Mucosa of gallbladder (tissue), 1 donor: Measurements from ENCODE around the gene ZNF487. TPM values are rescaled to one million over a fixed set of nuclear protein-coding genes. Genes with fewer than 3 reads are reported as not detected.
"Not testable (repeated sequence)": the region's sequence is repeated elsewhere in the genome, so short reads cannot be mapped to it uniquely, and the experiment has no call there.

Experiments used
- DNase-seq: peaks from one replicate; pipeline ENCODE4 v3.0.0-alpha.2; 2020; ENCODE audit warnings: low spot score
- total RNA-seq: library from RNA; stranded (reverse); gene quantifications from one replicate; pipeline ENCODE4 v1.2.1, GENCODE V29; 2021
- donor health status: DM: no; HTN: no; CAD: no.

ZNF487 gene
- total RNA-seq, 1 donor from 2014 or later: 5.9 TPM

DNA sequence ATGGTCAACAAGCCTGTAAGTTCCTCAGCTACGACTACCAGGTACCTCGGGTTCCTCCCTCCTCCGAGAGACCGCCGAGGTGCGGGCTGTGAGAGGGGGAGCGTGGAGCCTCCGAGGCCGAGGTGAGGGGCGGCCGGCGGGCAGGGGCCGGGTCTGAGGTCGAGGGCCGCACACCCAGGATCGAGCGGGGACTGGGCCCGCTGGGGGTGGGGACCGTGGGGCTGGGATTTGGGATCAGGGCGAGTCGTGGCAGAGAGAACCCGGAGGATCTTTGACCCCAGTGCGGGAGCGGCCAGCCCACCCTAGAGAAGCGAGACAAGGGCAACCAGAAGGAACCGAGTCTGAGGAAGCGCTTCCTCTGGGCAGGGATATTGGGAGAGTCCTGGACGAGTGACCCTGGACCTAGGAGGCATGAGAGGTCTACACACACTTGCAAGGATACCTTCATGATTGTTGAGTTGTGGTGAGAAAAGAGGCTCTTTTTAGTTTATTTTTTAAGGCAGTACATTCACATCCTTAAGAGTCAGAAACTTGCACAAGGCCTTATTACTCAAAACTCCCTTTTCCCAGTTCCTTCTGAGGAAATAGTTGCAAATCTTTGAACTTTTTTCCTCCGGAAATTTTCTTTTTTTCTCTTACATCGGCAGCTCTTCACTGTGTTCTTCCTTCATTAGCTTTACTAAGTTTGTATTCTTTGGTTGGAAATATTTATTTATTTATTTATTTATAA is 395 bp downstream of the ZNF487 start:
- DNase-seq: no peak

DNA sequence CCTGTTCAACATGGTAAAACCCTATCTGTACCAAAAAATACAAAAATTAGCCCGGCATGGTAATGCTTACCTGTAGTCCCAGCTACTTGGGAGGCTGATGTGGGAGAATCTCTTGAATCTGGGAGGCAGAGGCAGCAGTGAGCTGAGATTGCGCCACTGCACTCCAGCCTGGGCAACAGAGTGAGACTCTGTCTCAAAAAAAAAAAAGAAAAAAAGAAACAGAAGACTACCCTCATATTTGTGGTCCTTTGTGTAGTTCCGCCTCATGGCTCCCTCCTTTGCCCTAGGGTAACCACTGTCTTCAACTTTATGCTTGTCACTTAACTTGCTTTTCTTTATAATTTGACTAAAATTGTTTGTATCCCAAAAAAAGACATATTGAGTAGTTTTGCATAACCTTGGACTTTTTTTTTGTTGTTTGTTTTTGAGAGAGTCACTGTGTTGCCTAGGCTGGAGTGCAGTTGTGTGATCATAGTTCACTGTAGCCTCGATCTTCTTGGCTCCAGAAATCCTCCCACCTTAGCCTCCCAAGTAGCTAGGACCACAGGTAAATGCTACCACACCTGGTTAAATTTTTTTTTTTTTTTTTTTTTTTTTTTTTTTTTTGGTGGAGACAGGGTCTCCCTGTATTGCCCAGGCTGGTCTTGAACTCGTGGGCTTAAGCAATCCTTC is 3.7 kb downstream of the ZNF487 start:
- no peak for DNase-seq

DNA sequence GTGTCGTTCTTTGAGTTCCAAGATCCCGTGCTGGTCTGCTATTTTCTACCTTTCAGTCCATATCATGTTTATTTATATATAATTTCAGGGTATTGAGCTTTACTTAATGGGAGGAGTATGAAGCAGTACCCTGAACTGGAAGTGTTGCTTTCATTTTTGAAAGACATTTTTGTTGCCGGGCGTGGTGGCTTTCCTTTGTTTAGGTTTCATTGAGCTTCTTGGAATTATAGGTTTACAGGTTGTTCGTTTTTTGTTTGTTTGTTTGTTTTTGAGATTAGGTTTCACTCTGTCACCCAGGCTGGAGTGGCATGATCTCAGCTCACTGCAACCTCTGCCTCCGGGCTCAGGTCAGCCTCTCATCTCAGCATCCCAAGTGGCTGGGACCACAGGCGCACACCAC is 7.4 kb downstream of the ZNF487 start:
- DNase-seq: no peak

DNA sequence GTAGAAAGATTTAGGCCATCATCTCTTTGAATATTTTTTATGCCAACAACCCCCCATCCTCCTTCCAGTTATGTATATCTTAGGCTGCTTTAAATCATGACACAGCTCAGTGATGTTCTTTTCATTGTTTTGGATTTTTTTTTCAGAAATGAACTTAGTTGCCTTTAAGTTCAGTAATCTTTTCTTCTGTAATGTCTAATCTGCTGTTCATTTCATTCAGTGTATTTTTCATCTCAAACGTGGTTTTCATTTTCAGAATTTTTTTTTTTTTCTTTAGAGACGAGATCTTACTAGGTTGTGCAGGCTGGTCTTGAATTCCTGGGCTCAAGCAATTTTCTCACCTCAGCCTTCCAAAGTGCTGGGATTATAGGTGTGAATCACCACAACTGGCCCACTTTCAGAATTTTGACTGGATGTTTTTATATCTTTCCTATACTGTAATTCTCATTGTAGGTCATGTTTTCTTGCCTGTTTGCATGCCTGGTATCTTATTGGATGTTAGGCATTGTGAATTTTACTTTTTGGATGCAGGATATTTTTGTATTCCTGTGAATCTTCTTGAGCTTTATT is 8.1 kb downstream of the ZNF487 start:
- no peak for DNase-seq

DNA sequence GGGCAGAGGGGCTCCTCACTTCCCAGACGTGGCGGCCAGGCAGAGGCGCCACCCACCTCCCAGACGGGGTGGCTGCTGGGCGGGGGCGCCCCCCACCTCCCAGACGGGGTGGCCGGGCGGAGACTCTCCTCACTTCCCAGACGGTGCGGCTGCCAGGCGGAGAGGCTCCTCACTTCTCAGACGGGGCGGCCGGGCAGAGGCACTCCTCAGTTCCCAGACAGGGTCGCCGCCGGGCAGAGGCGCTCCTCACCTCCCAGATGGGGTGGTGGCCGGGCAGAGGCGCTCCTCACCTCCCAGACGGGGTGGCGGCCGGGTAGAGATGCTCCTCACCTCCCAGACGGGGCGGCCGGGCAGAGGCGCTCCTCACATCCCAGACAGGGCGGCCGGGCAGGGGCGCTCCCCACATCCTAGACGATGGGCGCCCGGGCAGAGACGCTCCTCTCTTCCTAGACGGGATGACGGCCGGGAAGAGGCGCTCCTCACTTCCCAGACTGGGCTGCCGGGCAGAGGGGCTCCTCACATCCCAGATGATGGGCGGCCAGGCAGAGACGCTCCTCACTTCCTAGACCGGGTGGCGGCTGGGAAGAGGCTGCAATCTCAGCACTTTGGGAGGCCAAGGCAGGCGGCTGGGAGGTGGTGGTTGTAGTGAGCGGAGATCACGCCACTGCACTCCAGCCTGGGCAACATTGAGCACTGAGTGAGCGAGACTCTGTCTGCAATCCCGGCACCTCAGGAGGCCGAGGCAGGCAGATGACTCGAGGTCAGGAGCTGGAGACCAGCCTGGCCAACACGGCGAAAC is 9.5 kb downstream of the ZNF487 start:
- not testable (repeated sequence) for DNase-seq

DNA sequence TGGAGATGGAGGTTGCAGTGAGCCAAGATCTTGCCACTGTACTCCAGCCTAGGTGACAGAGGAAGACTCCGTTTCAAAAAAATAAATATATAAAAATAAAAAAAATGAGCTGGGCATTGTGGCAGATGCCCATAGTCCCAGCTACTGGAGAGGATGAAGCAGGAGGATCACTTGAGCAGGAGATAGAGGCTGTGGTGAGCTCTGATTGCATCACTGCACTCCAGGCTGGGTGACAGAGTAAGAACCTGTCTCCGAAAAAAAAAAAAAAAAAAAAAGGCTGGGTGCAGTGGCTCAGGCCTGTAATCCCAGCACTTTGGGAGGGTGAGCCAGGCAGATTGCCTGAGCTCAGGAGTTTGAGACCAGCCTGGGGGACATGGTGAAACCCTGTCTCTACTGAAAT is 11.8 kb downstream of the ZNF487 start:
- DNase-seq: no peak

DNA sequence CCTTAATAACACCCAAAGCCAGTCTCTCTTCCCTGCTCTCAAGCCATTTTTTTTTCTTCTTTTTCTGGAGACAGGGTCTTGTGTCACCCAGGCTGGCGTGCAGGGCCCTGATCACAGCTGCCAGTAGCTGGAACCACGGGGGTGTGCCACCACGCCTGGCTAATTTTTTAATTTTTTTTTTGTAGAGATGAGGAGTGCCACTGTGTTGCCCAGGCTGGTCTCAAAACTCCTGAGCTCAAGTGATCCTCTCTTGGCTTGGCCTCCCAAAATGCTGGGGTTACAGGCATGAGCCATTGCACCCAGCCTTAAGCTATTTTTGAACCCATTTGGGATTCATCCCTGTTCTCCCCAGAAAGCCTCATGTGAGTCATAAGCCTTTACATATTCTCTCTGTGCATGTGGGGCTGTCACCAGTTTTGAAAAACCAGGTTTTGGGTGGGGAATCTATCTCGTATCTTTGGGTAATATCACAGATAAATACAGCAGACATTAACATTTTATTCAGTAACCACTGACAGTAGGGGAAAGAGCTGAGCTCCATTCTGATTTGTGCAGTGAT is 15.5 kb downstream of the ZNF487 start:
- DNase-seq: no peak

DNA sequence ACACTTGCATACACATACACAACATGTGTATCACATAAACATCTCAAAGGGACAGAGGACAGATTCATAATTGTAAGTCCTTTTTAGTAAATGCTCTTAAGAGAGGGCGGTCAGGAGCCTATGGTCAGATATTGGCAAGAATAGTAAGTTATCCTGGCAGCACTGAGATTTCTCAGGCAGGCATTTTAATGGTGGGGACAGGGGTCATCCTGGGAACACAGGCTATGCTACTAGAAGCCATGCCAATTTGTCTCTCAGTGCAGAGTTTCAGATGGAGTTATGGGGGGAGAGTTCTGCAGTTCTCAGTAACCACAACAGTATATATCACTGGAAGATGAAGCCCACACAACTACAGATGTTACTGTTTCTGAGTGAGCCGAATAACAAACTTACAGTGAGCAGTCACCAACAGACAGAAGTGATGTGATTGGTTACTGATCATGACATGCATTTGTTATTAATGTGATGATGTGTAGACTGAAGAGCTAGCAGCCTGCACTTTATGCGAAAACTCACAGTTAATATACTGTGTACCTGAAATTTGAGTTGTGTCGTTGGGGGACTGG is 16.4 kb downstream of the ZNF487 start:
- no peak for DNase-seq

DNA sequence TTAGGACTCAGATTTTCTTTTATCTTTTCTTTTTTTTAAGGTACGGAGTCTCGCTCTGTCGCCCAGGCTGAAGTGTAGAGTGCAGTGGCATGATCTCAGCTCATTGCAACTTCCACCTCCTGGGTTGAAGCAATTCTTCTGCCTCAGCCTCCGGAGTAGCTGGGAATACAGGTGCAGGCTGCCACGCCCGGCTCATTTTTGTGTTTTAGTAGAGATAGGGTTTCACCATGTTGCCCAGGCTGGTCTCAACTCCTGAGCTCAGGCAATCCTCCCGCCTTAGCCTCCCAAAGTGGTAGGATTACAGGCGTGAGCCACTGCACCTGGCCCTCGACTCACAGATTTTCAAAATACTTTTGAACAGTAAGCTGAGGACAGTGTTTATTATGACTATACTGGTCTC is 17.1 kb downstream of the ZNF487 start:
- not testable (repeated sequence) for DNase-seq

DNA sequence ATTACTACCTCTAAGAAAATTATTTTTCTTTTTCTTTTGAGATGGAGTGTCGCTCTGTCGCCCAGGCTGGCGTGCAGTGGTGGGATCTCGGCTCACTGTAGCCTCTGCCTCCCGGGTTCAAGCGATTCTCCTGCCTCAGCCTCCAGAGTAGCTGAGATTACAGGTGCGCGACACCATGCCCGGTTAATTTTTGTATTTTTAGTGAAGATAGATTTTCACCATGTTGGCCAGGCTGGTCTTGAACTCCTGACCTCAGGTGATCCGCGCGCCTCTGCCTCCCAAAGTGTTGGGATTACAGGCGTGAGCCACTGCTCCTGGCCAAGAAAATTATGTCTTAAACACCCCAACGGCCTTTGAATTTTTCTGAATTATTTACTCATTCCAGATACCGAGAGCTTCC is 19.6 kb downstream of the ZNF487 start:
- not testable (repeated sequence) for DNase-seq

DNA sequence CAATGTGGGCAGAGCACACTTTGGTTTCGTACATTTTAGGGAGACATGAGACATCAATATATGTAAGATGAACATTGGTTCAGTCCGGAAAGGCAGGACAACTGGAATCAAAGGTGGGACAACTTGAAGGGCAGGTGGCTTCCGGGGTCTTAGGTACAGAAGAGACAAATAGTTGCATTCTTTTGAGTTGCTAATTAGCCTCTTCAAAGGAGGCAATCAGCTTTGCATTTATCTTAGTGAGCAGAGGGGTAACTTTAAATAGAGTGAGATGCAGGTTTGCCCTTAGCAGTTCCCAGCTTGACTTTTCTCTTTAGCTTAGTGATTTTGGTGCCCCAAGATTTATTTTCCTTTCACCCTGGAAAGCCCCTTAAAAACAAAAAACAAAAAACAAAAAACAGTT is 21.3 kb downstream of the ZNF487 start:
- DNase-seq: no peak

DNA sequence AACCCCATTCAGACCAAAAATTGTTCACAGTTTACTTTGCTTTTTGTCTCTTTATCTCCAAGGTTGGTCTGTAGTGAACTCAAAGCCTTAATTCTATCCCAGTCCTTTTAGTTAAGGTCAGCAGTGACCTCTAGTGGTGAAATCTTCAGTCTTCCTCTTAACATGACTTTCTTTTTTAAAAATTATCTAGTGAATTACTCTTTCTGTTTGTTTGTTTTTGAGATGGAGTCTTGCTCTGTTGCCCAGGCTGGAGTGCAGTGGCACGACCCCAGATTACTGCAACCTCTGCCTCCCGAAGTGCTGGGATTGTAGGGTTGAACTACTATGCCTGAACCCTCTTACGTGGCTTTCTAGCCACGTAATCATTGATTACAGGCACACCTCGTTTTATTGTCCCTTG is 25.0 kb downstream of the ZNF487 start:
- peak; percentile 42 for DNase-seq

DNA sequence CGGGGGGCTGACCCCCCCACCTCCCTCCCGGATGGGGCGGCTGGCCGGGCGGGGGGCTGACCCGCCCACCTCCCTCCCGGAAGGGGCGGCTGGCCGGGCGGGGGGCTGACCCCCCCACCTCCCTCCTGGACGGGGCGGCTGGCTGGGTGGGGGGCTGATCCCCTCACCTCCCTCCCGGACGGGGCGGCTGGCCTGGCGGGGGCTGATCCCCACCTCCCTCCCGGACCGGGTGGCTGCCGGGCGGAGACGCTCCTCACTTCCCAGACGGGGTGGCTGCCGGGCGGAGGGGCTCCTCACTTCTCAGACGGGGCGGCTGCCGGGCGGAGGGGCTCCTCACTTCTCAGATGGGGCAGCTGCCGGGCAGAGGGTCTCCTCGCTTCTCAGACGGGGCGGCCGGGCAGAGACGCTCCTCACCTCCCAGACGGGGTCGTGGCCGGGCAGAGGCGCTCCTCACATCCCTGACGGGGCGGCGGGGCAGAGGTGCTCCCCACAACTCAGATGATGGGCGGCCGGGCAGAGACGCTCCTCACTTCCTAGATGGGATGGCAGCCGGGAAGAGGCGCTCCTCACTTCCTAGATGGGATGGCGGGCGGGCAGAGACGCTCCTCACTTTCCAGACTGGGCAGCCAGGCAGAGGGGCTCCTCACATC is 28.3 kb downstream of the ZNF487 start:
- DNase-seq: not testable (repeated sequence)

DNA sequence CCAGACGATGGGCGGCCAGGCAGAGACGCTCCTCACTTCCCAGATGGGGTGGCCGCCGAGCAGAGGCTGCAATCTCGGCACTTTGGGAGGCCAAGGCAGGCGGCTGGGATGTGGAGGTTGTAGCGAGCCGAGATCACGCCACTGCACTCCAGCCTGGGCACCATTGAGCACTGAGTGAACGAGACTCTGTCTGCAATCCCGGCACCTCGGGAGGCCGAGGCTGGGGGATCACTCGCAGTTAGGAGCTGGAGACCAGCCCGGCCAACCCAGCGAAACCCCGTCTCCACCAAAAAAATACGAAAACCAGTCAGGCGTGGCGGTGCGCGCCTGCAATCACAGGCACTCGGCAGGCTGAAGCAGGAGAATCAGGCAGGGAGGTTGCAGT is 28.8 kb downstream of the ZNF487 start:
- not testable (repeated sequence) for DNase-seq

DNA sequence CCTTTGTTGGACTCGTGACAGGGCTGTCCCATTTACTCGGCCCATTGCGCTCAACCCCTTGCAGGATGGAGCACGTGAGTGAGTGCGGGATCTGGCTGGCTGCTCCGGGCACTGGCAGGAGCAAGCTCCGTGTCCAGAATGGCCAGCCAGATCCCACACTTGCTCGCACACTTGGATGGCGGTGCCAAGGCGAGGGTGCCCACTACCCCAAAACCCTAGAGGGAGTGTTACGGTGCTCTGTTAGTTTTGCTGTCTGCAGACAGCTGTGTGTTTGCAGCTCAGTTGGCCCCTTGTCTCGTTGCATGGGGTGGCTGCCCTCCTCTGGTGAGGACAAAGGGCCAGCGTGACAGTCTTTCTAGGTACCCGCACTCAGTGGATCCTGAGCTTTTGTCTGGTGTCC is 34.2 kb downstream of the ZNF487 start:
- no peak for DNase-seq

DNA sequence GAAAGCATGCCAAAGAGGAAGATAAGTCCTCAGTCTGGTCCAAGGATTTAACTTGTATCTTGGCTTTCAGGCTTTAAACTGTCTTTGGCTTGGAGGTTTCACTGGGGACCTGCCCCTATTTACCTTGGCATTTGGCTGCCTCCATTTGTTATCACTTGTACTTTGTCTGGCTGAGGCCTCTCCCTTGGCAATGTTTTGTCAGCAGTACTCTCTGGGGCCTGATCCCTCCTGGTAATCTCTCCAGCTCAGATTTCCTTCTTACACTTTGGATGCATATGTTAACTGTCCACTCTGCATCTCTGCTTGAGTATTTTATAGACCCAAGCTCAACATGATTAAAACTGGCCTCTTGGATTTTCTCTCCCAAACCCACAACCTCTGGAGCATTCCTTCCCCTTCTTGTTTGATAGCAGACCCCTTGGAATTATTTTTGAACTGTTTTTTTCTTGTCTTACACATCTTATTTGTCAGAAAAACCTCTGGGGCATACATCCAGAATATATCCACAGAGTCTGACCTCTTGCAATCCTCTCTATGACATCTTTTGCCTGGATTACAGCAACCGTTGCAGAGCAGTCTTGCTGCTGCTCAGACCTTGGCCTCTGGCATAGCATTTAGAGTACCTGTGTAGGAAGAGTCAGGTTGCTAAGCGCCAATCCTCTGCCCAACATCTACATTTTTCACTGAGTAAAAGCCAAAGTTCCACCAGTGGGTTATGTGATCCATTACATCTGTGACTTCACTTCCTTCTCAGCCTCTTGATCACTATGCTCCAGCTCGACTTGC is 35.2 kb downstream of the ZNF487 start:
- DNase-seq: no peak

DNA sequence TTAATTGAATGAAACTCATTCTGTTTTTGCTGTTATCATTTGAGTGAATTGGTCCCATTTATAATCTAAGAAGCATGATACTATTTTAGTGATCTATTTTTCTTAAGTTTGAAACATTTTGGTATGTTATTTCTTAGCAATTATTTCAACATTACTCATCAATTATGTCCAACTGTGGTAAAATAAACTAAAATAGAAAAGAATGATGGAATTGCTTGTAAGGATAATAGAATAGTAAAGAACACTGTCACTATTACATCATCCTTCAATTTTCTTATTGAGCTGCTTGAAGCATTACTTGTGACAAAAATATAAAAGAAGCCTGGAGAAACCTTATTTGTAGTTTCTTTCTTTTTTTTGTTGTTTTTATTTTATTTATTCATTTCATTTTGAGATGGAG is 42.4 kb downstream of the ZNF487 start:
- DNase-seq: no peak

DNA sequence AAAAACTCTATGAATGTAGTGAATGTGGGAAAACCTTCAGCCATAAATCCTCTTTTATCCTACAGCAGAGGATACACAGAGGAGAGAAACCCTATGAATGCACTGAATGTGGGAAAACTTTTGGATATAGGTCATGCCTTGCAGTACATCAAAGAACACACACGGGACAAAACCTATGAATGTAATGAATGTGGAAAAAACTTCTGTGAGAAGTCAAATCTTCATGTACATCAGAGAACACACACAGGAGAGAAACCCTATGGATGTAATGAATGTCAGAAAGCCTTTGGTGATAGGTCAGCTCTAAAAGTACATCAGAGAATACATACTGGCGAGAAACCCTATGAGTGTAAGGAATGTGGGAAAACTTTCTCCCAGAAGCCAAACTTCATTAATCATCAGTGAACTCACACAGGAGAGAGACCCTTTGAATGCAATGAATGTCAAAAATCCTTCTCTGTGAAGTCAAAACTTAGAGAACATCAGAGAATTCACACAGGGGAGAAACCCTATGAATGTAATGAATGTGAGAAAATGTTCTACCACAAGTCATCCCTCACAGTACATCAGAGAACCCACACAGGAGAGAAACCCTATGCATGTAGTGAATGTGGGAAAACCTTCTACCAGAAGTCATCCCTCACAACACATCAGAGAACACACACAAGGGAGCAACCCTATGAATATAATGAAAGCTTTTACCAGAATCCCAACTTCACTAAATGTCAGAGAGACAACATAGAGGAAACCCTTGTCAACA is 45.6 kb downstream of the ZNF487 start:
- DNase-seq: no peak

DNA sequence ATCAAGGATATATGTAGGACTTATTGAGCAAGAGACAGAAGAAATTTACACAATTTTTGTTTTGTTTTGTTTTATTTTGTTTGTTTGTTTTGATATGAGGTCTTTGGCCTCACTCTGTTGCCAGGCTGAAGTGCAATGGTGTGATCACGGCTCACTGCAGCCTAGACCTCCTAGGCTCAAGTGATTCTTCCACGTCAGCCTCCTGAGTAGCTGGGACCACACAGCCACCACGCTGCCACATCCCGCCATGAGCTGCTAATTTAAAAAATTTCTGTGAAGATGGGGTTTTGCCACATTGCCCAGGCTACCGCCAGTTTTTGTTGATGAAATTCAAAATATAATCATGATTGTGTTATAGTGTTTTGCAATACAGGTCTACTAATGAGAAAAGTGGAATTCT is 54.9 kb downstream of the ZNF487 start:
- no peak for DNase-seq

DNA sequence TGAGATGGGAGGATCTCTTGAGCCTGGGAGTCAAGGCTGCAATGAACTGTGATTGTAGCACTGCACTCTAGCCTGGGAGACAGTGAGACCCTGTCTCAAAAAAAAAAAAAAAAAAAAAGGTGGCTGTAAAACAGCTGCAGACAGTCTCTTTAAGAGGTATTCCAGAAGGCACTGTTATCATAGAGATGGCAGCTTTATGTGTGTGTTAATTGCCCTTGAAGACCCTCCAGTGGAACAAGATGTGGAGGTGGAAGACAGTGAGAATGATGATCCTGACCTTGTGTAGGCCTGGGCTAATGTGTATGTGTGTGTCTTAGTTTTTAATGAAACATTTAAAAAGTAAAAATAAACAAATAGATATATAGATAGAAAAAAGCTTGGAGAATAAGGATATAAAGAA is 66.0 kb downstream of the ZNF487 start:
- DNase-seq: no peak
